ENCODE data around the gene TEX29.

DNA sequence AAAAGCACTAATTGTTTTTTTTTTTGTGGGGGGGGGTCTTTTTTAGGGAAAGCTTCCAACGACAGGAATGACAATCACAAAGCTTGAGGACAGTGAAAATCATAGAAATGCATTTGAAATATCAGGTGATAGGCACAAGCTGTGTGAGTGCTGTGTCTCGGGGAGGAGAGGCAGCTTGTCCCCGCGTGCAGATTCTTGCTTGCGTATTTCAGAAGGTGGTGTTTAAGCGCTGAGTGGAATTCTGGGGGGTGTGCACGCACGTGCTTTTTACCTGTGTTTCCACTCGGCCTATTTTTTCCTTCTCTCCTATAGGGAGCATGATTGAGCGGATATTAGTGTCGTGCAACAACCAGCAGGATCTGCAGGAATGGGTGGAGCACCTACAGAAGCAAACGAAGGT, 40.2 kb upstream of the TEX29 start:
- TF ChIP-seq, protein P1, sequence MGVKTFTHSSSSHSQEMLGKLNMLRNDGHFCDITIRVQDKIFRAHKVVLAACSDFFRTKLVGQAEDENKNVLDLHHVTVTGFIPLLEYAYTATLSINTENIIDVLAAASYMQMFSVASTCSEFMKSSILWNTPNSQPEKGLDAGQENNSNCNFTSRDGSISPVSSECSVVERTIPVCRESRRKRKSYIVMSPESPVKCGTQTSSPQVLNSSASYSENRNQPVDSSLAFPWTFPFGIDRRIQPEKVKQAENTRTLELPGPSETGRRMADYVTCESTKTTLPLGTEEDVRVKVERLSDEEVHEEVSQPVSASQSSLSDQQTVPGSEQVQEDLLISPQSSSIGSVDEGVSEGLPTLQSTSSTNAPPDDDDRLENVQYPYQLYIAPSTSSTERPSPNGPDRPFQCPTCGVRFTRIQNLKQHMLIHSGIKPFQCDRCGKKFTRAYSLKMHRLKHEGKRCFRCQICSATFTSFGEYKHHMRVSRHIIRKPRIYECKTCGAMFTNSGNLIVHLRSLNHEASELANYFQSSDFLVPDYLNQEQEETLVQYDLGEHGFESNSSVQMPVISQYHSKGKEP (tag by site-specific recombination; IDR thresholded peaks at IDR 0.05), result no peak
- no peak for TF ChIP-seq ZNF501 (tag by site-specific recombination; IDR thresholded peaks at IDR 0.05)
